SU-DHL-6 (cell line): ENCODE data around the gene BIRC5.

ENCODE experiments used
- H2AFZ ChIP-seq: fragments of 200-600 bp; sonication (generic); 2 replicates; pipeline ENCODE4 v1.6.1; 2014; ENCODE audit warnings: low read depth, mild to moderate bottlenecking, moderate library complexity, mixed read lengths, antibody characterized with exemption, low read length; ENCODE audit not compliant: severe bottlenecking
- H3F3A ChIP-seq: fragments of 200-600 bp; shearing (Covaris generic); 2 replicates; pipeline ENCODE4 v1.6.0; 2016; ENCODE audit warnings: antibody characterized with exemption, mild to moderate bottlenecking; ENCODE audit not compliant: insufficient read depth
- H3K27ac ChIP-seq: fragments of 200-600 bp; sonication (generic); 2 replicates; pipeline ENCODE4 v1.5.1; 2016; ENCODE audit warnings: low read depth, mild to moderate bottlenecking, low read length, moderate library complexity, mixed read lengths
- H3K27me3 ChIP-seq: fragments of 200-600 bp; sonication (generic), shearing (Covaris generic); 2 replicates; pipeline ENCODE4 v1.6.0; 2014; ENCODE audit warnings: mild to moderate bottlenecking, low read length
- H3K36me3 ChIP-seq: fragments of 200-600 bp; sonication (generic); 2 replicates; pipeline ENCODE4 v1.6.1; 2014; ENCODE audit warnings: mild to moderate bottlenecking, low read length, mixed read lengths
- H3K4me2 ChIP-seq: fragments of 300-600, 200-600 bp; shearing (Covaris generic), sonication (generic); 2 replicates; pipeline ENCODE4 v1.6.0; 2014; ENCODE audit warnings: low read length, low read depth, mild to moderate bottlenecking; ENCODE audit not compliant: poor library complexity, severe bottlenecking
- H3K4me3 ChIP-seq: fragments of 200-600 bp; sonication (generic); 2 replicates; pipeline ENCODE4 v1.5.1; 2014; ENCODE audit warnings: antibody characterized with exemption, low read length, mild to moderate bottlenecking, mixed read lengths; ENCODE audit not compliant: insufficient read depth, poor library complexity, severe bottlenecking
- H3K79me2 ChIP-seq: fragments of 200-600 bp; sonication (generic); 2 replicates; pipeline ENCODE4 v1.6.1; 2014; ENCODE audit warnings: mild to moderate bottlenecking, low read length, moderate library complexity; ENCODE audit not compliant: insufficient read depth
- H3K9ac ChIP-seq: fragments of 200-600 bp; sonication (generic); 2 replicates; pipeline ENCODE4 v1.7.0; 2014; ENCODE audit warnings: mild to moderate bottlenecking, low read length
- H3K9me2 ChIP-seq: fragments of 200-600 bp; sonication (generic); replicated peaks from 2 replicates; pipeline ENCODE4 v1.6.1; 2014; ENCODE audit warnings: low read length; ENCODE audit not compliant: insufficient read depth
- H3K9me3 ChIP-seq: fragments of 200-600 bp; sonication (generic); 2 replicates; pipeline ENCODE4 v1.6.1; 2014; ENCODE audit warnings: low read length, mixed read lengths; ENCODE audit not compliant: insufficient read depth
- H4K20me1 ChIP-seq: fragments of 200-600 bp; sonication (generic); 2 replicates; pipeline ENCODE4 v1.6.1; 2014; ENCODE audit warnings: low read depth, mild to moderate bottlenecking, antibody characterized with exemption, low read length, moderate library complexity, mixed read lengths
- CTCF ChIP-seq: fragments of 200-600 bp; sonication (generic); IDR thresholded peaks from one replicate; pipeline ENCODE4 v1.5.1; 2017; ENCODE audit warnings: antibody characterized with exemption, mild to moderate bottlenecking, low read length, moderate library complexity; ENCODE audit not compliant: insufficient read depth, poor library complexity, severe bottlenecking
- EZH2phosphoT487 ChIP-seq: fragments of 200-600 bp; sonication (generic), shearing (Covaris generic); conservative IDR thresholded peaks from 2 replicates; pipeline ENCODE4 v1.6.1; 2018; ENCODE audit warnings: mild to moderate bottlenecking, antibody characterized with exemption, low read length, moderate library complexity, mixed read lengths

Gene BIRC5

GRCh38 chr17:78174870-78175642, 39.0 kb upstream of the BIRC5 start:
- Histone ChIP-seq H4K20me1 (no peaks in the 10 kb centered on the region; the same call in 1 of the 2 replicates), H3K9me2 (no peaks in the 10 kb centered on the region), H2AFZ (no peak overlapping the region), H3K79me2 (peaks cover 12% of the 10 kb centered on the region), H3K27me3 (no peaks in the 10 kb centered on the region), H3K36me3 (peaks cover under 1% of the 10 kb centered on the region; the same call in 1 of the 2 replicates), H3K9me3 (no peaks in the 10 kb centered on the region), H3K4me3 (no peak overlapping the region), H3K27ac (peak overlapping the region; percentile 47), H3F3A (peaks cover 46% of the 10 kb centered on the region), H3K9ac (no peak overlapping the region), H3K4me2 (no peak overlapping the region)
- TF ChIP-seq EZH2phosphoT487: no peak
- TF ChIP-seq CTCF: peak; percentile 16

DNA sequence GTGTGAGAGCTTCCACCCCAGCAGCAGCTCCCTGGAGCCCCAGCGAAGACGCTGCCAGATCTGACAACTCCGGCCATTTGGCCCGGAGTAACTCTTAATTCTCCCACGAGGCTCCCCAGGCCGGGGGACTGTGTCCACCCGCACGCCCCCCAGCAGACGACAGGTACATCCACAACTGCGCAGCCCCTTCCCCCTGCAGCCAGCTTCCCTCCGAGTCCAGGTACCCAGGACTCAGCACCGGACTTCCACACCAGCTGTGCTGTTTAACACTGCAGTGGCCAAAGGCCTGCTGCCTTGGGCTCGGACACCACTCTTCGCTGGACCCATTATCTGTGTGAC, 38.4 kb upstream of the BIRC5 start:
- H3K9me2 ChIP-seq: no peaks in the 10 kb centered on the region
- no peak overlapping the region for H3K9ac ChIP-seq
- peaks cover 50% of the 10 kb centered on the region for H3F3A ChIP-seq
- H3K36me3 ChIP-seq: peaks cover 4% of the 10 kb centered on the region; the same call in 1 of the 2 replicates
- H3K79me2 ChIP-seq: peaks cover 8% of the 10 kb centered on the region; the same call in 1 of the 2 replicates
- peak overlapping the region; percentile 59; the same call in 1 of the 2 replicates for H3K27ac ChIP-seq
- no peaks in the 10 kb centered on the region for H3K27me3 ChIP-seq
- no peak overlapping the region for H2AFZ ChIP-seq
- H3K4me3 ChIP-seq: no peak overlapping the region
- H3K9me3 ChIP-seq: no peaks in the 10 kb centered on the region
- H3K4me2 ChIP-seq: no peak overlapping the region
- no peak for TF ChIP-seq EZH2phosphoT487
- TF ChIP-seq CTCF: no peak
- no peaks in the 10 kb centered on the region; the same call in 1 of the 2 replicates for H4K20me1 ChIP-seq

- no peaks in the 10 kb centered on the region for H3K27me3 ChIP-seq
- no peak overlapping the region; the same call in 1 of the 2 replicates for H3K9ac ChIP-seq
- H4K20me1 ChIP-seq: no peaks in the 10 kb centered on the region; the same call in 1 of the 2 replicates
- H3F3A ChIP-seq: peaks cover 50% of the 10 kb centered on the region
- no peak overlapping the region for H3K4me3 ChIP-seq
- no peaks in the 10 kb centered on the region for H3K9me2 ChIP-seq
- H3K9me3 ChIP-seq: no peaks in the 10 kb centered on the region
- peak overlapping the region; percentile 59 for H3K27ac ChIP-seq
- TF ChIP-seq EZH2phosphoT487 (no peak), CTCF (peak; percentile 95)
- peaks cover 4% of the 10 kb centered on the region; the same call in 1 of the 2 replicates for H3K36me3 ChIP-seq
- H3K4me2 ChIP-seq: no peak overlapping the region
- H3K79me2 ChIP-seq: no peaks in the 10 kb centered on the region
- no peak overlapping the region for H2AFZ ChIP-seq
These were observed 37.5 kb upstream of the BIRC5 start for GRCh38 chr17:78176548-78177025.
